Mesenteric fat pad (tissue), 1 donor: ENCODE results near the gene STARD3. TPM values are rescaled to one million over a fixed set of nuclear protein-coding genes. Genes with fewer than 3 reads are reported as not detected.

ENCODE experiments used
- DNase-seq: peaks from one replicate; pipeline ENCODE4 v3.0.0-alpha.2; 2020; ENCODE audit warnings: low spot score
- total RNA-seq: library from RNA; stranded (reverse); fragmentation: NEBNext Ultra II Directional; extraction: Animal tissue kit (Norgen Biotek cat#: 25700); gene quantifications from one replicate; pipeline ENCODE4 v1.2.1, GENCODE V29; 2021
- donor health status: DM: yes; HTN: yes; CAD: no.

STARD3 gene
- total RNA-seq, 1 donor from 2014 or later = 49.2 TPM

DNA sequence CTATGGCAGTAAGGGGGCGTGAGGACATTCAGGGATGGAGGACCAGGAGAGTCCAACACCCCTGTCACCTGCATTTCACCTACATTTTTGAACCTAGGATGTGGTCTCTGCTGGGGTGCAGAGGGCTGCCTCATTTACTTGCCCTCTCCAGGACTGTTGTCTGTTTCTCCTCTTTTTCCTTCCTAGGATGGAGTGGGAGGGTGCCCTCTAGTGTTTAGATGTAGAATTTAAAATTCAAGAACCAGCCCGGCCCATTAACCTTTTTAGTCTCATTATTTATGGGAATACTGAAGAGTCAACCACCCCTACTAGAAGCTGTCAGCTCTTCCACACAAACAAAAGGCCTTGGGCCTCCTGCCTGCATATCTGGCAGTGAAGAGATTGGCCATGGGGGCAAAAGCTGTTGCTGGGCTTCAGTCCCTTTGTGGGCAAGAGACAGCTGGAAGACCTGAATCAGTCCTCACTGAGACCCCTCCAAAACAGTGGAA, 2.5 kb upstream of the STARD3 start:
- DNase-seq = no peak

DNA sequence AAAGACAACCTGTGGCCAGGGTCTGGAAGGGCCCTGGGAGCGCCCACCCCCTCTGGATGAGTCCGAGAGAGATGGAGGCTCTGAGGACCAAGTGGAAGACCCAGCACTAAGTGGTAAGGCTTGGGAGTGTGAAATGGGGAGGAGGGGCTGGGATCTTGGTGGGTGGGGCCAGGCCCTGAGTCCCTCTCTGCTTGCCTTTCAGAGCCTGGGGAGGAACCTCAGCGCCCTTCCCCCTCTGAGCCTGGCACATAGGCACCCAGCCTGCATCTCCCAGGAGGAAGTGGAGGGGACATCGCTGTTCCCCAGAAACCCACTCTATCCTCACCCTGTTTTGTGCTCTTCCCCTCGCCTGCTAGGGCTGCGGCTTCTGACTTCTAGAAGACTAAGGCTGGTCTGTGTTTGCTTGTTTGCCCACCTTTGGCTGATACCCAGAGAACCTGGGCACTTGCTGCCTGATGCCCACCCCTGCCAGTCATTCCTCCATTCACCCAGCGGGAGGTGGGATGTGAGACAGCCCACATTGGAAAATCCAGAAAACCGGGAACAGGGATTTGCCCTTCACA, 1.2 kb upstream of the STARD3 start:
- no peak for DNase-seq

DNA sequence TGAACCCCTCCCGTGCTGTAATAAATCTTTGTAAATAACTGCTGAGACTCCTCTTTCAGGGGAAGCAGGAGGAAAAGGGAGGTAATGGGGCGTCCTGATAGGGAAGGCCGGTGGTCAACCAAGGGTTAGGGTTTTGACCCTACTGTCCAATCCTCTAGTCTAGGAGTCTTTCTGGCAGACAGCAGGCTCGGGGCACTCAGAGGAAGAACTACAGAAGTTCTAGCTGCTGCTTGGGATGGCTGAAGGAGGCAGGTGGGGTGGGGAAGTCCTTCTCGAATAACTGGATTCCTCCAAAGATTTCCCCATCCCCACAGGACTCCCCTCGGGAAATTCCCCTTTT, 387 bp upstream of the STARD3 start:
- no peak for DNase-seq

GRCh38 chr17:39638317-39638716, 1.4 kb downstream of the STARD3 start:
- no peak for DNase-seq

DNA sequence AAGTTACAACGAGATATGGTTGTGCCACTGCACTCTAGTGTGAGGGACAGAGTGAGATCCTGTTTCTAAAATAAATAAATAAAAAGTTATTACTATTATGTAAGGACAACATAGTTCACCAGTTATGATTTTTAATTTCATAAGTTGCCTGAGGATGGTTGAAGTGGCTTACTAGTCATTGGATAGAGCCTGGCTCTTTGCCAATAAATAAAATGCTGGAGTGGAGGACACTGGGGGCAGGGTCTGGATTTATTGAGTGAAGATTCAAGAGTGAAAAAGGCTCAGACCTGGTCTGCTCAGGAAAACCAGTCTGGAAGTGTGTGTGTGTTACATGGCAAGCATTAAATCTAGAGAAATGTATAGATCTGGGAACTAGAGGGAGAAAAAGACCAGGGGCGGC, 2.1 kb downstream of the STARD3 start:
- no peak for DNase-seq

DNA sequence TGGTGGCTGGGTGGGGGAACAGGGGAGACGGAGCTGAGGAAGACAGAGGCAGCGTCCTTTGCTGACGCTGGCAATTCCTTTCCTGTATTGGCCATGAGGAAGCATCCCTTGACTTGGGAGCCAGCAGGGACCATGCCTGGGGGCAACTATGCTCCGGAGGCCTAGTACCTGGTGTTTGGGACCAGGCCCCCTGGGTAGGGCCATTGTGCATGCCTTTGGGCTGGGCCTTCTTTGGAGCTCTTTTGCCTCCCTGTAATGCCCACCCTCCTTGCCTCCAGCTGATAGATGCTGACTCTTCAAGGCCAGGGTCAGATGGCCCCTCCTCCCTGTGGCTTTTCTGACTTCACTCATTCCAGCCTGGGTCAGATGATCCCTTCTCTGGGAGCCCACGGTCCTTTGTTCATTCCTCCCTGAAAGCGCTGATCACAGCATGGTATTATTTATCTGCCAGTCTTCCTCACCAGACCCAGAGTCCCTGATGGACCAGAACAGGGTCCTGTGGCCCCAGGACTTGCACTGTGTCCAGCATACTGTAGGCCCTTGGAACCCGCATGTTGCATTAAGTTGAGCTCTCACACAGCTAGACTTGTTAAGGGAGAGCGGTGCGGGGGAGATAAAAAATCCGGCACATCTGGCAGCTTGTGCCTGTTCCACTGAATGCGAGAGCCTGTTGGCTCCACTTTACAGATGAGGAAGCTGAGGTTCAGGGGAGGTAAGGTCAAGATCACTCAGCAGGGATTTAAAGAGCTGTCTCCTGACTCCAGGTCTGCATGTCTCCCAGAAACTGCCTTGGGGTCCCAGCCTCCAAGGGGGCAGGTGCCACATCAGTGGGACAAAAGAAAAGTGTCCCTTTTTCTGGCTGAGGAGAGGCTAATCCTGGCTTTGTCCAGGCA, 2.9 kb downstream of the STARD3 start:
- DNase-seq = no peak

GRCh38 chr17:39640591-39641031, 3.7 kb downstream of the STARD3 start:
- no peak for DNase-seq

GRCh38 chr17:39641097-39641496, 4.2 kb downstream of the STARD3 start:
- DNase-seq = no peak

- DNase-seq = no peak
These were observed 4.9 kb downstream of the STARD3 start for GRCh38 chr17:39641883-39642282.

- DNase-seq = no peak
These were observed 5.5 kb downstream of the STARD3 start for GRCh38 chr17:39642291-39643074.

DNA sequence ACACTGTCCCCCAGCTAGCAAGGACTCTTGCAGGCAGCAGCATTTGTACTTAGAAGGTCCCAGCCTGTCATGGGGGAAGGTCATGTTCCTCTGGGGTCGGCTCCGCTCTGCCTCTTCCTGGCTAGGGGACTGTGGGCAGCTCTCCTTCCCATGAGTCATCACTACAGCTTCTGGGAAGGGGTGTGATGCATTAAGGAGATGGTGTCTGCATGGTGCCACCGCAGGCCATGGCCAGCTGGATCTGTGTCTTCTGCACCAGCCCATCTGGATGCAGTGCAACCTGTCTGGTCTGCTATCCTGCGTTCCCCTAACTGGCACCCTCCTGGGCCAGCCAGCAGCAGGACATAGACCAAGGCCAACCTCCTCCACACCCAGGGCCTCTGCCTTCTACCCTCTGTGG, 6.3 kb downstream of the STARD3 start:
- DNase-seq = no peak

GRCh38 chr17:39647256-39647655, 10.3 kb downstream of the STARD3 start:
- no peak for DNase-seq

DNA sequence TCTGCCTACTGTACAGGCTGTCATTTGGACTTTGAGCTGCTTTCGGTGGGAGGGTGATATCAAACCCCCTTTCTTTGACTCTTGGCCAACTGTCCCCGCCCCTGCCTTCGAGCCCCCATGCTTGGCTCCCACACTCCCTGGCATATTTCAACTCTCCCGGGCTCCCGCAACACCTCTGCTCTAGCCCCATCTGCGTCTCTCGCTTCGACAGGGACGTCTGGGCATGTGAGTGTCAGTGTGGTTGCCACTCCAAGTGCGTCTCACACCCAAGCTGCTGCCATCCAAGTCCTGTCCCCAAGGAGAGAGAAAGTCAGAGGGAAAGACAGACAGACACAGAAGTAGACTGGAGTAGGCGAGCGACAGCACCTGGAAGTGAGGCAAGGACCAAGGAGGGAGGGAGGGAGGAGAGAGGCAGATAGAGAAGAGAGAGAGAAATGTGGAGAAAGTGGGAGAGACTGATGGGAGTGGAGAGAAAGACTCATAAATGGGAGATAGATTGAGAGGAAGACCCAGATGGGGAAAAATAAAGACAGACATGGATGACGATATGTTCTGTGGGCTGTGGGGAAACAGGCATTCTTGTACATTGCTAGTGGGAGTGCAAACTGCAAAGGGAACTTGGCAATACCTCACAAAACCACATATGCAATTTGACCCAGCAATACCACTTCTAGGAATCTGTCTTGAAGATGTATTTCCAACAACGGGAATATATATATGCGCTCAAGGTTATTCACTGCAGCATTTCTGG, 11.8 kb downstream of the STARD3 start:
- DNase-seq = no peak

DNA sequence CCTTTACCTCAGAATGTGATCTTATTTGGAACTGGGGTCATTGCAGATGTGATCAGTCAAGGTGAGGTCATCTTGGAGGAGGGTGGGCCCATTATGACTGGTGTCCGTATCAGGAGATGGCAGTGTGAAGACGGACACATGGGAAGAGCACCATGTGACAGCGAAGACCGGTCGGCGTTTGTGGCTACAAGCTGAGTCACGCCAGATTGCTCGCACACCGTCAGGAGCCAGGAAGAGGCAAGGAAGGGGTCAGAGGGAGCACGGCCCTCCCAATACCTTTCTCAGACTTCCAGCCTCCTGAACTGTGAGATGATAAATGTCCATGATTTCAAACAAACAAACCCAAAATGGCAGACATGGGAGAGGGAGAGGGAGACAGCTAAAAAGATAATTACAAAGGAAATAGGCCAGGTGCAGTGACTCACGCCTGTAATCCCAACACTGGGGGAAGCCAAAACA, 13.2 kb downstream of the STARD3 start:
- DNase-seq = no peak

GRCh38 chr17:39651923-39652586, 15.1 kb downstream of the STARD3 start:
- DNase-seq = no peak

- no peak for DNase-seq
These were observed 15.8 kb downstream of the STARD3 start for GRCh38 chr17:39652587-39653315.

GRCh38 chr17:39653316-39653661, 16.3 kb downstream of the STARD3 start:
- DNase-seq = no peak

GRCh38 chr17:39653662-39654331, 16.9 kb downstream of the STARD3 start:
- no peak for DNase-seq

- DNase-seq = no peak
These were observed 18.2 kb downstream of the STARD3 start for GRCh38 chr17:39655105-39655504.
